Measurements from ENCODE around the gene VRK1.

Gene VRK1

DNA sequence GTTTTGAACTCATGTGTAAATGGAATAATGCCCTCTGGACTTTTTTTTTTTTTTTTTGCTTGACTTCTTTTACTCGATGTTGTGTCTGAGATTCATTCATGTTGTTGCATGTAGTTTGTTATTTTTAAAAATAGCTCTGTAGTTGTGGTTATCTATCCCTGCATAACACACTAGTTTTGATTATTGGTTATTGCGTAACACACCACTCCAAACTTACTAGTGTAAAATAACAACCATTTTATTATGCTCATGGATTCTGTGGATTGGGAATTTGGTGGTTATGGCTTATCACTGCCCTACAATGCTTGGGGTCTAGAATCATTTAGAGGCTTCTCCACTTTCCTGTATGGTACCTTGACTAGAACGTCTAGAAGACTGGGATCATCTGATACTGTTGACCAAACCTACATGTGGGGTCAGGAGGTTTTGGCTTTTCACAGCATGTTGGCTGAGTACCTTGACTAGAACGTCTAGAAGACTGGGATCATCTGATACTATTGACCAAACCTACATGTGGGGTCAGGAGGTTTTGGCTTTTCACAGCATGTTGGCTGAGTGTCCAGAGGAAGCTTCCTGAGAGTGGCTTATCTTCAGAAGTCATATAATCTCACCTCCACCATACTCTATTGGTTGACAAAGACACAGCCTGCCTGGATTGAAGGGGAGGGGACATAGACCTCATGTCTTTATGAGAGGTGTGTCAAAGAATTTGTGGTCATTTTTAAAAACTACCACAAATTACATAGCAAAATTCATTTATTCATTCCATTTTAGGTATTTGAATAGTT, 11.6 kb downstream of the VRK1 start:
- no peak overlapping the region for H3K27ac ChIP-seq
- TF ChIP-seq, protein P1, sequence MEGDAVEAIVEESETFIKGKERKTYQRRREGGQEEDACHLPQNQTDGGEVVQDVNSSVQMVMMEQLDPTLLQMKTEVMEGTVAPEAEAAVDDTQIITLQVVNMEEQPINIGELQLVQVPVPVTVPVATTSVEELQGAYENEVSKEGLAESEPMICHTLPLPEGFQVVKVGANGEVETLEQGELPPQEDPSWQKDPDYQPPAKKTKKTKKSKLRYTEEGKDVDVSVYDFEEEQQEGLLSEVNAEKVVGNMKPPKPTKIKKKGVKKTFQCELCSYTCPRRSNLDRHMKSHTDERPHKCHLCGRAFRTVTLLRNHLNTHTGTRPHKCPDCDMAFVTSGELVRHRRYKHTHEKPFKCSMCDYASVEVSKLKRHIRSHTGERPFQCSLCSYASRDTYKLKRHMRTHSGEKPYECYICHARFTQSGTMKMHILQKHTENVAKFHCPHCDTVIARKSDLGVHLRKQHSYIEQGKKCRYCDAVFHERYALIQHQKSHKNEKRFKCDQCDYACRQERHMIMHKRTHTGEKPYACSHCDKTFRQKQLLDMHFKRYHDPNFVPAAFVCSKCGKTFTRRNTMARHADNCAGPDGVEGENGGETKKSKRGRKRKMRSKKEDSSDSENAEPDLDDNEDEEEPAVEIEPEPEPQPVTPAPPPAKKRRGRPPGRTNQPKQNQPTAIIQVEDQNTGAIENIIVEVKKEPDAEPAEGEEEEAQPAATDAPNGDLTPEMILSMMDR (conservative IDR thresholded peaks at IDR 0.05) = no peak

GRCh38 chr14:96811265-96811664, 14.1 kb downstream of the VRK1 start:
- H3K27ac ChIP-seq = no peak overlapping the region
- TF ChIP-seq, protein P1 (conservative IDR thresholded peaks at IDR 0.05) = no peak

- TF ChIP-seq, protein P1 (conservative IDR thresholded peaks at IDR 0.05) = no peak
- H3K27ac ChIP-seq = no peak overlapping the region
These were observed 14.9 kb downstream of the VRK1 start for GRCh38 chr14:96811985-96812667.

GRCh38 chr14:96816281-96816680, 19.1 kb downstream of the VRK1 start:
- TF ChIP-seq, protein P1 (conservative IDR thresholded peaks at IDR 0.05) = no peak
- no peak overlapping the region for H3K27ac ChIP-seq

- H3K27ac ChIP-seq = no peak overlapping the region
- TF ChIP-seq, protein P1 (conservative IDR thresholded peaks at IDR 0.05) = no peak
These were observed 20.8 kb downstream of the VRK1 start for GRCh38 chr14:96817750-96818666.

DNA sequence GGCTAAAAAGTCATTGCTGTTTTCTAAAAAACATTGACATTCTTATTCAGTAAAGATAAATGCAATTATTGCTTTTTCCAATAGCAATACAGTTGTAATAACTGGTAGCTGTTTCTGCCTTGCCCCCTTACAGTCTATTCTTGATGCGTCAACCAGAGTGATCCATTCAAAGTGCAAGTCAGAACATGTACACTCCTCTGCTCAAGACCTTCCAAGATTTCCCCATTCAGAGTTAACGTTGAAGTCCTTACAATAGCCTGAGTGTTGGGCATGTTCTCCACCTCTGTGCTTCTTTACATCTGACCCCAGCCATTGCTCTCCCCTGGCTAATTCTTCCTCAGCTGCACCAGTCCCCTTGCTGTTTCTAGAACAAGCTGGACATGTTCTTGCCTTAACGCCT, 24.3 kb downstream of the VRK1 start:
- no peak overlapping the region for H3K27ac ChIP-seq

More for the DNA sequence above, 24.3 kb downstream of the VRK1 start:
- TF ChIP-seq, protein P1 (conservative IDR thresholded peaks at IDR 0.05) = no peak

Data from VCaP (cell line).